HepG2 (cell line): ENCODE data around the gene CSNK2A1. TPM values are rescaled to one million over a fixed set of nuclear protein-coding genes. Genes with fewer than 3 reads are reported as not detected.

Experiments
- AGO2 ChIP-seq: fragments of 200-400 bp; formaldehyde crosslinking; optimal IDR thresholded peaks from 2 replicates; pipeline ENCODE3; 2017; ENCODE audit warnings: mild to moderate bottlenecking, low read depth, low read length, moderate library complexity
- GABPB1 ChIP-seq: IDR thresholded peaks from 2 replicates; pipeline ENCODE4 v1.6.1; 2016; ENCODE audit warnings: mild to moderate bottlenecking, missing genetic modification reagents, moderate library complexity, missing compliant biosample characterization
- HNRNPH1 ChIP-seq: fragments of 200-400 bp; formaldehyde crosslinking; optimal IDR thresholded peaks from 2 replicates; pipeline ENCODE3; 2017; ENCODE audit warnings: mild to moderate bottlenecking, low read depth, low read length
- IRF2 ChIP-seq: IDR thresholded peaks from 2 replicates; pipeline ENCODE4 v1.6.1; 2018; ENCODE audit warnings: missing genetic modification reagents, missing compliant biosample characterization
- KDM2A ChIP-seq: sonication (generic); formaldehyde crosslinking; IDR thresholded peaks from 2 replicates; pipeline ENCODE4 v1.4.0; 2020; ENCODE audit warnings: low read depth, missing genetic modification reagents, borderline replicate concordance
- MZF1 ChIP-seq: sonication (generic); formaldehyde crosslinking; IDR thresholded peaks from 2 replicates; pipeline ENCODE4 v1.8.1; 2023; ENCODE audit warnings: mild to moderate bottlenecking, missing genetic modification reagents, borderline replicate concordance
- PHF5A ChIP-seq: IDR thresholded peaks from one replicate; pipeline ENCODE4 v1.6.1; 2018; ENCODE audit warnings: low read depth, missing genetic modification reagents; ENCODE audit not compliant: unreplicated experiment
- POLR2A ChIP-seq, 2 experiments: IDR thresholded peaks; 2 replicates each; pipeline ENCODE4 v1.6.1; 2011; ENCODE audit warnings: low read depth in 2 of 2, low read length in 2 of 2, mild to moderate bottlenecking in 1 of 2, moderate library complexity in 1 of 2; ENCODE audit not compliant: insufficient read depth in 1 of 2
- RBM22 ChIP-seq: fragments of 200-400 bp; formaldehyde crosslinking; optimal IDR thresholded peaks from 2 replicates; pipeline ENCODE3; 2017; ENCODE audit warnings: mild to moderate bottlenecking, low read length, moderate library complexity
- SRY ChIP-seq: sonication (generic); formaldehyde crosslinking; IDR thresholded peaks from 2 replicates; pipeline ENCODE4 v1.8.0; 2022; ENCODE audit warnings: mild to moderate bottlenecking, missing genetic modification reagents
- ZBED4 ChIP-seq: sonication (generic); formaldehyde crosslinking; IDR thresholded peaks from 2 replicates; pipeline ENCODE4 v1.4.0; 2020; ENCODE audit warnings: missing genetic modification reagents, borderline replicate concordance
- ZBTB33 ChIP-seq: sonication (generic); formaldehyde crosslinking; IDR thresholded peaks from 2 replicates; pipeline ENCODE4 v1.4.0; 2020; ENCODE audit warnings: missing genetic modification reagents
- ZNF550 ChIP-seq: sonication (generic); formaldehyde crosslinking; IDR thresholded peaks from 2 replicates; pipeline ENCODE4 v1.4.0; 2020; ENCODE audit warnings: mild to moderate bottlenecking, missing genetic modification reagents, borderline replicate concordance
- ZNF710 ChIP-seq: sonication (generic); formaldehyde crosslinking; IDR thresholded peaks from 2 replicates; pipeline ENCODE4 v1.5.0; 2020; ENCODE audit warnings: mild to moderate bottlenecking, missing genetic modification reagents, borderline replicate concordance
- polyA plus RNA-seq, 8 experiments: library from polyadenylated mRNA; depleted of rRNA in 3 of 8; stranded (reverse) in 7 of 8; unstranded in 1 of 8; fragments of >200 nt; fragmentation: Illumina TruSeq in 4 of 8; extraction: Trizol in 4 of 8; gene quantifications; 2 replicates each; pipeline versions ENCODE4 v1.2.1 to v1.2.3, GENCODE V29; 2011 to 2016; ENCODE audit warnings: low read depth in 4 of 8, missing spikeins in 1 of 8, mixed read lengths in 1 of 8; ENCODE audit not compliant: insufficient read depth in 1 of 8
- total RNA-seq, 5 experiments: library from RNA; depleted of rRNA; stranded (reverse); fragments of >200 nt; fragmentation: Illumina TruSeq; extraction: Trizol; gene quantifications; 2 replicates each; pipeline ENCODE4 v1.2.3, GENCODE V29; 2016; ENCODE audit warnings: low read depth in 1 of 5
- TF ChIP-seq, protein P1 (sequence below): sonication (generic); formaldehyde crosslinking; IDR thresholded peaks from 2 replicates; pipeline ENCODE4 v1.4.0; 2020; ENCODE audit warnings: missing genetic modification reagents
- TF ChIP-seq, protein P2 (sequence below): sonication (generic); formaldehyde crosslinking; IDR thresholded peaks from 2 replicates; pipeline ENCODE4 v1.5.0; 2020; ENCODE audit warnings: missing genetic modification reagents, mild to moderate bottlenecking, borderline replicate concordance
- TF ChIP-seq, protein P3 (sequence below): sonication (generic); formaldehyde crosslinking; IDR thresholded peaks from 2 replicates; pipeline ENCODE4 v1.4.0; 2020; ENCODE audit warnings: missing genetic modification reagents, low read depth, mild to moderate bottlenecking, borderline replicate concordance

CSNK2A1 gene
- total and polyA plus RNA-seq, 2 of the 13 experiments (the other 11 are each of a cell fraction or from before 2014, with no cell fraction given): 153 to 231 TPM

DNA sequence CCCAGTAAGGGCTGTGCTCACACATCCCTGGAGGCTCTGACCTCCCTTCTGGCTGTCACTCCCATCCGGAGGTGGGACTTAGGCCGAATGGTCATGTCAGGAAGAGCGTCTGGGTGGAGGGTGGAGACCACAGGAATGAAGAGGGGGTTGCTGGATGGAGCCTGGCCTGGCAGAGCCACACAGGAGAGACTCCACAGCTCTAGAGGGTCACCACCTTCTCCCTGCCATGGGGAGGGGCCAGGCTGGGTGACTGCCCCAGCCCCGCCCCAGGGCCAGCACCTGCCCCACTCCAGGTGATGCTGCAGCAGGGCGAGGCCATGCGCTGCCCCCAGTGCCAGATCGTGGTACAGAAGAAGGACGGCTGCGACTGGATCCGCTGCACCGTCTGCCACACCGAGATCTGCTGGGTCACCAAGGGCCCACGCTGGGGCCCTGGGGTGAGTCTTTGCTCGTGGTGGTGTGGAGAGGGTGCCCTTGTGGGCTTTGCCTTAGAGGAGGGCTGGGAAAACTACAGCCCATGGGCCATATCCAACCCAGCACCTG is 114.9 kb downstream of the CSNK2A1 start (continued):
- no peak for TF ChIP-seq IRF2 (CRISPR knock-in tag)
- no peak for TF ChIP-seq ZNF710
- no peak for TF ChIP-seq ZNF550
- TF ChIP-seq SRY (CRISPR knock-in tag): 0 out of 2 replicates have a peak, but pooled peaks have one; percentile 53
- TF ChIP-seq GABPB1 (CRISPR knock-in tag): peak; percentile 19; the same call in 1 of the 2 replicates
- TF ChIP-seq ZBED4 (CRISPR knock-in tag): no peak
- TF ChIP-seq HNRNPH1: peak; percentile 68
- TF ChIP-seq, protein P1, sequence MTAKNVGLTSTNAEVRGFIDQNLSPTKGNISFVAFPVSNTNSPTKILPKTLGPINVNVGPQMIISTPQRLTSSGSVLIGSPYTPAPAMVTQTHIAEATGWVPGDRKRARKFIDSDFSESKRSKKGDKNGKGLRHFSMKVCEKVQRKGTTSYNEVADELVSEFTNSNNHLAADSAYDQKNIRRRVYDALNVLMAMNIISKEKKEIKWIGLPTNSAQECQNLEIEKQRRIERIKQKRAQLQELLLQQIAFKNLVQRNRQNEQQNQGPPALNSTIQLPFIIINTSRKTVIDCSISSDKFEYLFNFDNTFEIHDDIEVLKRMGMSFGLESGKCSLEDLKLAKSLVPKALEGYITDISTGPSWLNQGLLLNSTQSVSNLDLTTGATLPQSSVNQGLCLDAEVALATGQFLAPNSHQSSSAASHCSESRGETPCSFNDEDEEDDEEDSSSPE (CRISPR knock-in tag): no peak
- TF ChIP-seq MZF1 (CRISPR knock-in tag): 0 out of 2 replicates have a peak, but pooled peaks have one; percentile 26
- TF ChIP-seq AGO2: peak; percentile 97
- TF ChIP-seq, protein P2, sequence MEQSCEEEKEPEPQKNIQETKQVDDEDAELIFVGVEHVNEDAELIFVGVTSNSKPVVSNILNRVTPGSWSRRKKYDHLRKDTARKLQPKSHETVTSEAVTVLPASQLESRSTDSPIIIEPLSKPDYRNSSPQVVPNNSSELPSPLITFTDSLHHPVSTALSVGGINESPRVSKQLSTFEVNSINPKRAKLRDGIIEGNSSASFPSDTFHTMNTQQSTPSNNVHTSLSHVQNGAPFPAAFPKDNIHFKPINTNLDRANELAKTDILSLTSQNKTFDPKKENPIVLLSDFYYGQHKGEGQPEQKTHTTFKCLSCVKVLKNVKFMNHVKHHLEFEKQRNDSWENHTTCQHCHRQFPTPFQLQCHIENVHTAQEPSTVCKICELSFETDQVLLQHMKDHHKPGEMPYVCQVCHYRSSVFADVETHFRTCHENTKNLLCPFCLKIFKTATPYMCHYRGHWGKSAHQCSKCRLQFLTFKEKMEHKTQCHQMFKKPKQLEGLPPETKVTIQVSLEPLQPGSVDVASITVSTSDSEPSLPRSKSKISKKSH (CRISPR knock-in tag): peak; percentile 63
- TF ChIP-seq POLR2A (IDR thresholded peaks at IDR 0.05; ENCODE audit: insufficient read depth in 1 of 2, low read depth in 2 of 2, low read length in 2 of 2): 0 out of 4 replicates have a peak, but pooled peaks of 1 of the 2 experiments have one; percentile 27
- no peak for TF ChIP-seq PHF5A (CRISPR knock-in tag)
- TF ChIP-seq, protein P3, sequence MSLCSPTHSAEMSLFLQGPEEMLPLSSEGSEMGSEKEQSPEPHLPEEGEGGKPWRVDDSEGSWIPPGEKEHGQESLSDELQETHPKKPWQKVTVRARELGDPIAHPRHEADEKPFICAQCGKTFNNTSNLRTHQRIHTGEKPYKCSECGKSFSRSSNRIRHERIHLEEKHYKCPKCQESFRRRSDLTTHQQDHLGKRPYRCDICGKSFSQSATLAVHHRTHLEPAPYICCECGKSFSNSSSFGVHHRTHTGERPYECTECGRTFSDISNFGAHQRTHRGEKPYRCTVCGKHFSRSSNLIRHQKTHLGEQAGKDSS (CRISPR knock-in tag): 0 out of 2 replicates have a peak, but pooled peaks have one; percentile 47
- TF ChIP-seq ZBTB33 (CRISPR knock-in tag): peak; percentile 89; the same call in 1 of the 2 replicates
- TF ChIP-seq RBM22: peak; percentile 63
- TF ChIP-seq KDM2A (CRISPR knock-in tag): 0 out of 2 replicates have a peak, but pooled peaks have one; percentile 9
